BE2C (cell line): ENCODE data around the gene SART1.

Source experiments
- DNase-seq: peaks from one replicate; pipeline ENCODE4 v3.0.0-alpha.2; 2020
- H3K27me3 ChIP-seq: fragments of 250-450 bp; sonication (Bioruptor Pico); 2 replicates; pipeline ENCODE4 v1.5.1; 2020; ENCODE audit warnings: mild to moderate bottlenecking
- H3K36me3 ChIP-seq: fragments of 250-450 bp; sonication (Bioruptor Pico); 2 replicates; pipeline ENCODE4 v1.5.1; 2020; ENCODE audit warnings: mild to moderate bottlenecking
- H3K4me1 ChIP-seq: fragments of 250-450 bp; sonication (Bioruptor Pico); 2 replicates; pipeline ENCODE4 v1.5.1; 2020
- H3K4me3 ChIP-seq: 2 replicates; pipeline ENCODE4 v1.5.1; 2011; ENCODE audit warnings: low read depth, low read length
- H3K9me3 ChIP-seq: fragments of 250-450 bp; sonication (Bioruptor Pico); 2 replicates; pipeline ENCODE4 v1.5.1; 2020
- CTCF ChIP-seq: IDR thresholded peaks from 2 replicates; pipeline ENCODE4 v1.5.1; 2012; ENCODE audit warnings: mild to moderate bottlenecking, low read depth, low read length

The SART1 gene

GRCh38 chr11:65920372-65920802 lies 41.1 kb upstream of the SART1 start:
- peak; percentile 34 for DNase-seq
- H3K9me3 ChIP-seq = no peaks in the 10 kb centered on the region
- H3K4me3 ChIP-seq = peak overlapping the region; percentile 73
- H3K27me3 ChIP-seq = no peaks in the 10 kb centered on the region
- H3K36me3 ChIP-seq = no peaks in the 10 kb centered on the region
- H3K4me1 ChIP-seq = peaks cover 11% of the 10 kb centered on the region
- TF ChIP-seq CTCF = no peak

- TF ChIP-seq CTCF = no peak
- Histone ChIP-seq H3K4me3 (no peak overlapping the region; the same call in 1 of the 2 replicates), H3K9me3 (no peaks in the 10 kb centered on the region), H3K4me1 (peaks cover 4% of the 10 kb centered on the region; the same call in 1 of the 2 replicates), H3K36me3 (no peaks in the 10 kb centered on the region), H3K27me3 (no peaks in the 10 kb centered on the region)
- no peak for DNase-seq
Measured at GRCh38 chr11:65921033-65921555, 40.4 kb upstream of the SART1 start.

GRCh38 chr11:65921876-65922275 lies 39.7 kb upstream of the SART1 start:
- H3K9me3 ChIP-seq = no peaks in the 10 kb centered on the region
- no peak overlapping the region for H3K4me3 ChIP-seq
- TF ChIP-seq CTCF = no peak
- H3K4me1 ChIP-seq = no peaks in the 10 kb centered on the region
- no peak for DNase-seq
- no peaks in the 10 kb centered on the region for H3K27me3 ChIP-seq
- H3K36me3 ChIP-seq = no peaks in the 10 kb centered on the region

- Histone ChIP-seq H3K4me3 (no peak overlapping the region), H3K9me3 (no peaks in the 10 kb centered on the region), H3K27me3 (no peaks in the 10 kb centered on the region), H3K36me3 (no peaks in the 10 kb centered on the region), H3K4me1 (no peaks in the 10 kb centered on the region)
- no peak for TF ChIP-seq CTCF
- no peak for DNase-seq
Measured at GRCh38 chr11:65922565-65922964, 39.0 kb upstream of the SART1 start.

GRCh38 chr11:65925397-65925796 lies 36.1 kb upstream of the SART1 start:
- Histone ChIP-seq H3K36me3 (no peaks in the 10 kb centered on the region), H3K9me3 (no peaks in the 10 kb centered on the region), H3K4me3 (no peak overlapping the region), H3K4me1 (no peaks in the 10 kb centered on the region), H3K27me3 (no peaks in the 10 kb centered on the region)
- DNase-seq = no peak
- no peak for TF ChIP-seq CTCF

GRCh38 chr11:65927904-65928397 lies 33.6 kb upstream of the SART1 start:
- H3K36me3 ChIP-seq = no peaks in the 10 kb centered on the region
- no peak overlapping the region for H3K4me3 ChIP-seq
- H3K27me3 ChIP-seq = no peaks in the 10 kb centered on the region
- no peaks in the 10 kb centered on the region for H3K4me1 ChIP-seq
- H3K9me3 ChIP-seq = no peaks in the 10 kb centered on the region
- DNase-seq = no peak
- no peak for TF ChIP-seq CTCF
